Panc1 (cell line): ENCODE measurements around the gene CDK5R1.

Source experiments
- CTCF ChIP-seq: fragments of 450-650 bp; IDR thresholded peaks from 2 replicates; pipeline ENCODE4 v1.5.1; 2017; ENCODE audit warnings: mild to moderate bottlenecking
- POLR2AphosphoS5 ChIP-seq: IDR thresholded peaks from 2 replicates; pipeline ENCODE4 v1.6.1; 2012; ENCODE audit warnings: mild to moderate bottlenecking, low read depth, low read length, moderate library complexity
- SIN3A ChIP-seq: IDR thresholded peaks from 2 replicates; pipeline ENCODE4 v1.6.1; 2012; ENCODE audit warnings: low read depth, mild to moderate bottlenecking, low read length, moderate library complexity, borderline replicate concordance; ENCODE audit not compliant: insufficient read depth

GRCh38 chr17:32481193-32481592 is 5.6 kb upstream of the CDK5R1 start:
- TF ChIP-seq CTCF: no peak
- TF ChIP-seq POLR2AphosphoS5: no peak
- TF ChIP-seq SIN3A: no peak
